ENCODE measurements around the gene FSTL4. TPM values are rescaled to one million over a fixed set of nuclear protein-coding genes. Genes with fewer than 3 reads are reported as not detected.

The FSTL4 gene
- total and polyA plus RNA-seq, 8 donors: 0.11 to 2.9 (median 0.22) TPM

DNA sequence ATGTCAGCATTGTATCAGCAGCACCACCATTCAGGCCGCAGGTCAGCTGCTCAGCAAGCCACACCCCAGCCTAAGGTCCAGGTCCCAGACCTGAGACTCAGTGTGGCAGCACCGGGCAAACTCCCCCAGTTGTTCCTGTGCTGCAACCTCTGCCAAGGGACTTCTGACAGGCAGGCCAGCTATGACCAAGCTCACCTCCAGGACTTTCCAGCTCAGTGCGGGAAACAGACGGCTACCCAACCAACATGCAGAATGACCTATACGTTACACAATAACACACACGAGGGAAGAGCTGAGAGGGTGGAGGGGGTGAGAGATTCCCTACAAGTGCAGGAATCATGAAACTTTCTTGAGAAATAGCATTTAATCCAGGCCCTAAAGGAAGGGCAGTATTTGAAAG is 143.7 kb downstream of the FSTL4 start:
- no peaks in the 10 kb centered on the region for H3K36me3 ChIP-seq
- TF ChIP-seq, protein P1, sequence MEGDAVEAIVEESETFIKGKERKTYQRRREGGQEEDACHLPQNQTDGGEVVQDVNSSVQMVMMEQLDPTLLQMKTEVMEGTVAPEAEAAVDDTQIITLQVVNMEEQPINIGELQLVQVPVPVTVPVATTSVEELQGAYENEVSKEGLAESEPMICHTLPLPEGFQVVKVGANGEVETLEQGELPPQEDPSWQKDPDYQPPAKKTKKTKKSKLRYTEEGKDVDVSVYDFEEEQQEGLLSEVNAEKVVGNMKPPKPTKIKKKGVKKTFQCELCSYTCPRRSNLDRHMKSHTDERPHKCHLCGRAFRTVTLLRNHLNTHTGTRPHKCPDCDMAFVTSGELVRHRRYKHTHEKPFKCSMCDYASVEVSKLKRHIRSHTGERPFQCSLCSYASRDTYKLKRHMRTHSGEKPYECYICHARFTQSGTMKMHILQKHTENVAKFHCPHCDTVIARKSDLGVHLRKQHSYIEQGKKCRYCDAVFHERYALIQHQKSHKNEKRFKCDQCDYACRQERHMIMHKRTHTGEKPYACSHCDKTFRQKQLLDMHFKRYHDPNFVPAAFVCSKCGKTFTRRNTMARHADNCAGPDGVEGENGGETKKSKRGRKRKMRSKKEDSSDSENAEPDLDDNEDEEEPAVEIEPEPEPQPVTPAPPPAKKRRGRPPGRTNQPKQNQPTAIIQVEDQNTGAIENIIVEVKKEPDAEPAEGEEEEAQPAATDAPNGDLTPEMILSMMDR (IDR thresholded peaks at IDR 0.05): no peak
- H3K9me3 ChIP-seq: no peaks in the 10 kb centered on the region
- H3K27me3 ChIP-seq: peaks cover 0 to 11% of the 10 kb centered on the region in 2 donors
- no peak overlapping the region for H3K4me3 ChIP-seq
- DNase-seq: no peak
- no peak for ATAC-seq
- no peak overlapping the region for H3K27ac ChIP-seq
- intact Hi-C loops (cut with DNase I): no loop called here
- no peaks in the 10 kb centered on the region for H3K4me1 ChIP-seq

DNA sequence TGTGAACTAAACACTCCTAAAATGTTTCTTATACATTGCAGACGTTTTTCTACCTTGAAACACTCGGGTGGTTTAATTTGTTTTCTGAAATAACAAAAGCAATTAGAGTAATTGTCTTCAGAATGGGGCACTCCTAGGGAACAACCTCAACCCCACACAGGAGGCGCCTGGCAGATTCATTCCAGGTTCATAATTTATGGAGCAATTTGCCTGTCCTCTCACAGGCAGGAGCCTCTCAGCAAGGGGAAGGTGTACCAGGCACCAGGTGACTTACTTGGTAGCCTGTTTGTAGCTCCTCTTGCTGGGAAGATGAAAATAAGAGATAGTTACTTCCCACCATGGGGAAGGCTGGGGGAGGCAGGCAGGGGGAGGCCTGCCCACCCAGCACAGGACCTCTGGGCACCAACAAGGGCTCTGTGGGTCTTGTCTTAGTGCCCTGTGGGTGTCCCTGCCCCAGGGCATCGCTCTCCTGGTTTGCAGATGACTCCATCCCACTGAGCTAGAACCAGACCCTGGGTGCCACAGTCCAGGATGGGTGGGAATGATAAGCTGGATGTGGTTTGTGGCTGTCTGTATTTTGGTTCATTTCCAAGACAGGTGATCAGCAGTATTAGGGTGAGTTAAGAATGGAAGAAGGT is 144.4 kb downstream of the FSTL4 start:
- Histone ChIP-seq H3K4me1 (no peaks in the 10 kb centered on the region), H3K4me3 (no peak overlapping the region), H3K27ac (no peak overlapping the region), H3K27me3 (peaks cover 0 to 11% of the 10 kb centered on the region in 2 donors), H3K36me3 (no peaks in the 10 kb centered on the region), H3K9me3 (no peaks in the 10 kb centered on the region)
- intact Hi-C loops (cut with DNase I): no loop called here
- TF ChIP-seq, protein P1 (IDR thresholded peaks at IDR 0.05): no peak
- DNase-seq (no peak), ATAC-seq (no peak)

DNA sequence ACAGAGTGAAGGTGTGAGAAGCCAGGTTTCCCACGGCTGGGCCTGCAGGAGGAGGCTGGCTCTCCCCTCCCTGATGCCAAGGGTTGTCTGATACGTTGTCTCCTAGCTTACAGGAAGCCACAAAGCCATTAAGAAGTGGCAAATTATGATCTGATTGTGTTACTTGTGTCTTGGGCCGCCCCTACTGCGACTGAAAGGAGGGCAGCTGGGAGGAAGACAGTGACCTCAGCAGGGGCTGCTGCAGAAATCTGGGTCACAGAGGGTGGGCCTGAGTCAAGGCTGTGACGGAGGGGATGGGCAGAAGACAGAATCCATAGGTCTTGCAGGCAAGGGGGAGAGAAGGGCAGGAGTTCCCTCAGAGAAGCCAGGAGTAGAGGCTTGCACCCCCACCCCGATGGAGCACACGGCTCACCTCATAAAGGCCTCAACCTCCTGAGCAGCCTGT is 145.0 kb downstream of the FSTL4 start:
- ATAC-seq (no peak), DNase-seq (no peak)
- Histone ChIP-seq H3K27ac (no peak overlapping the region), H3K4me1 (no peaks in the 10 kb centered on the region), H3K9me3 (no peaks in the 10 kb centered on the region), H3K4me3 (no peak overlapping the region), H3K36me3 (no peaks in the 10 kb centered on the region), H3K27me3 (peaks cover 0 to 7% of the 10 kb centered on the region in 2 donors)
- TF ChIP-seq, protein P1 (IDR thresholded peaks at IDR 0.05): no peak
- intact Hi-C loops (cut with DNase I): no loop called here

DNA sequence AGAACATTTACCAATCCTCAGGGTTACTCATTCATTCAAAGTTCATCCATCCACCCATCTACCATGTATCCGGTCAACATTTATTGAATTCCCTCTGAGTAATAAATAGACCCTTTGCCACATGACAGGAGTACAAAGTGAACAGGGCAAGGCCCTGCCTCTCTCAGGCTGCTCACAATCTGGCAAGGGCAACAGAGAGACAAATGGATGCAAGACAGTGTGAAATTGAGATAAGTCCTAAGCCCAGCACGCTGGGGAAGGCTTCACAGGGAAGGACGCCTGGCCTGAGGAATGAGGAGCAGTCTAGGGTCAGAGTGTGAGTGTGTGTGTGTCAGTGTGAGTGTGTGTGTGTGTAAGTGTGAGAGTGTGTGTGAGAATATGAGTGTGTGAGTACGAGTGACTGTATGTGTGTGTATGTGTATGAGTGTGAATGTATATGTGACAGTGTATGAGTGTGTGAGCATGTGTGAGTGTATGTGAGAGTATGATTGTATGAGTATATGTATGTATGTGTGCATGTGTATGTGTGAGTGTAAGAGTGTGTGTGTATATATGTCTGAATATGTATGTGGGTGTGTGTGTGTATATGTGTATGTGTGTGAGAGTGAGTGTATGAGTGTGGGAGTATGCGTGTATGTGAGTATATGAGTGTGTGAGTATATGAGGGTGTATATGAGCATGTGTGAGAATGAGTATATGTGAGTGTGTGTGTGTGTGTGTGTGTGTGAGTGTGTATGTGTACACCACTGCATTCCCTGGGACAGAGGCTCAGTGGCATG is 145.6 kb downstream of the FSTL4 start:
- intact Hi-C loops (cut with DNase I): no loop called here
- Histone ChIP-seq H3K4me1 (no peaks in the 10 kb centered on the region), H3K9me3 (no peaks in the 10 kb centered on the region), H3K36me3 (no peaks in the 10 kb centered on the region), H3K4me3 (no peak overlapping the region), H3K27ac (no peak overlapping the region), H3K27me3 (peaks cover 0 to 7% of the 10 kb centered on the region in 2 donors)
- no peak for ATAC-seq
- TF ChIP-seq, protein P1 (IDR thresholded peaks at IDR 0.05): no peak
- DNase-seq: no peak

DNA sequence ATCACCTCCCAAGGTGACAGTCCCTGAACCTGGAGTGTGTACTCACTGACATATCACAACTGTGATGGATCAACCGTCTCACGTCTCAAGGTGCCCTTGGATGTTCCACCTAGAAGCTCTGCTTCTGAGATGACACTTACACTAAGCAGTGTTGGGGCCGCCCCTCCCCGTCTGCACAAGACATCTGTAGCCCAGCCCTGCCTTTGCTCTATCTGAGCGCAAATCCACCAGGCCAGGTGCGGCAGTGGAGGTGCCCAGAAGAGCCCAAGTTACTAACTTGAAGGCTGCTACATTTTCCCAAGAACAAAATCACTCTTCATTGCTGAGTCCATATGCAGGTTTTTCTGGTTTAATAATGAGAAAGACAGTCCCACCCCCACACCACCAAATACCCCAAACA is 148.3 kb downstream of the FSTL4 start:
- no peak overlapping the region for H3K4me3 ChIP-seq
- no peak for DNase-seq
- TF ChIP-seq, protein P1 (IDR thresholded peaks at IDR 0.05): no peak
- no peaks in the 10 kb centered on the region for H3K9me3 ChIP-seq
- intact Hi-C loops (cut with DNase I): no loop called here
- H3K36me3 ChIP-seq: no peaks in the 10 kb centered on the region
- ATAC-seq: no peak
- H3K4me1 ChIP-seq: no peaks in the 10 kb centered on the region
- no peak overlapping the region for H3K27ac ChIP-seq
- H3K27me3 ChIP-seq: peaks cover 0 to 4% of the 10 kb centered on the region in 2 donors
